Stimulated activated CD4-positive, alpha-beta T cell treated with anti-CD3 and anti-CD28 coated beads, Interleukin-12 subunit alpha, Interleukin-12 subunit beta, amount 100 ng/mL, for 4 hours (primary cell): ENCODE results near the gene WDR37.

ENCODE experiments used
- DNase-seq: peaks from one replicate; pipeline ENCODE4 v3.0.0-alpha.2; 2020

Gene WDR37

DNA sequence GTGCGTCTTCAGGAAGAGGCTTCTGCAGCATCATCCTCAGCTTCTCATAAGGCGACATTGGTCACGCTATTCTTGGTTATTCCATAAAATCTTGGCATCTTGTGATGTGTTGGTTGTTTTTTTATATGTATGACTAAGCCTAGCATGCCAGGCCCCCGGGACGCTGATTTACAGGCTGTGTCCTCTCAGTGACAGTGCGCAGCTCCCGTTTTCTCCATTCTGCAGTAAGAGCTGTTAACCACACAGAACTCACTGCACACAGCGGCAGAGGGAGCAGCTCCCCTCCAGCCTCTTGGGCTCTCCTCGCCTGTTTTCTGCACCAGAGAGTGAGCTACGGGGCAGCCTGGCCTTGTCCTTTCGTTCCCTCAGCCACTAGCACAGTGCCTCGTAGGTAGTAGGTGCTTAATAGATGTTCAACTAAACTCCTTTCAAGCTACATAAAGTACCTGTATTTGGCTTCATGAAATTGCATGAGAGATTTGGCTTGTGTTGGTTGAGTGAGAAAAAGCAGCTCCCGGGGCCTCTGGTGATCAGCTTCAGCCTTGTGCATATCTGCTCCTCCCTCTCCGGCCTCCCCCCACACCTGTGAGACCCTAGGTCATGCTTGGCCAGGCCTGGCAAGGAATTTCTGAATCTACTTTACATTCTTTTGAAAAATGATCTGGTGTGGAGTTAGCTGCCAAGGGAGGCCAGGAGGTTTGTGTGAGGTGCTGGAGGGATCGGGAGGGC lies 116.2 kb downstream of the WDR37 start:
- DNase-seq = no peak

DNA sequence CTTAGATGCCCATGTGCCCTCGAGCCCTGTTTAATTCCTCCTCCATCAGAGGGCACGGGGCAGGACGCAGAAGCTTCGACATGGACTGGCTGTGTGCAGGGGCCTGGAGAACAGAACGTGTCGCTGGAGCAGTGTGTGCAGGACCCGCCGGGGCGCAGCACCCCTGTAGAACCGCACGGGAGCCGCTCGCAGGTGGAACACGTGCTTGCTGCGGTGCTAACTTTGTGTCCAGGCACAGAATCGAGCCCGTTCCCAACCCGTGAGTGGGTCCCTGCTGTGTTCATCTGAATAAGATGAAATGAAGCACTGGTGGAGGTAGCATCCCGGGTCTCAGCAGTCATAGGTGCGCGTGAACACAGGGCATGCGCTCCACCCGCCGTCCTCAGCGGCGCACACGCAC lies 116.9 kb downstream of the WDR37 start:
- no peak for DNase-seq

DNA sequence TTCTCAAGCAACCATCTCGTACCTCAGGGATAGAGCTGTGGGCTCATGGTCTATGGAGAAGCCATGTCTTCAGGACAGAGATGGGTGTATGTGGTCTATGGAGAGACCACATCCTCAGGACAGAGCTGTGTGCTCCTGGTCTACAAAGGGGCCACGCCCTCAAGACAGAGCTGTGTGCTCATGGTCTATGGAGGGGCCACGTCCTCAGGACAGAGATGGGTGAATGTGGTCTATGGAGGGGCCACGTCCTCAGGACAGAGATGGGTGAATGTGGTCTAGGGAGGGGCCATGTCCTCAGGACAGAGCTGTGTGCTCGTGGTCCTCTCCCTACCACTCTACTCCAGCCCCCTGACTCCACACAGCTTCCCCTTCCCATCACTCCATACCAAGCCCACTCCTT lies 117.8 kb downstream of the WDR37 start:
- DNase-seq = no peak

DNA sequence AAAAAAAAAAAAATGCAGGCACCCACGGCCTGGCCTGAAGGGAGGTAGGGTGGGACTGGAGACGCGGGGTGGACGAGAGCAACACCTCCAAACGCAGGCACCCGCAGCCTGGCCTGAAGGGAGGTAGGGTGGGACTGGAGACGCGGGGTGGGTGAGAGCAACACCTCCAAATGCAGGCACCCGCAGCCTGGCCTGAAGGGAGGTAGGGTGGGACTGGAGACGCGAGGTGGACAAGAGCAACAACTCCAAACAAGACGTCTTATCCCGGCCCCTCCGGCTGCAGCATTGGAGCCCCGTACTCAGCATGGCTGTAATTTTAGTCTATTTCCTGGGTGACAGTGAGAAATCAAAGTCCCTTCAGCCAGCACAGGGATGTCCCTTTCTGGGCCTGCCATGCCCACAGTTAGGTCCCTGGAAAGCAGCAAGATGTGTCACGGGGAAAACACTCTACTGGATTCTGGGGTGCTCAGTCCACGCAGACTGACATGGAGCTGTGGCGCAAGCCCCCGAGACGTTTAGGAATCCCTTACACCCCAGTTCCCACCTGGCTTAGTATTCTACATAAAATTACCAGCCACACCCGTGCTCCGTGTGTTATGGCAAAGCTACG lies 119.9 kb downstream of the WDR37 start:
- DNase-seq = no peak

DNA sequence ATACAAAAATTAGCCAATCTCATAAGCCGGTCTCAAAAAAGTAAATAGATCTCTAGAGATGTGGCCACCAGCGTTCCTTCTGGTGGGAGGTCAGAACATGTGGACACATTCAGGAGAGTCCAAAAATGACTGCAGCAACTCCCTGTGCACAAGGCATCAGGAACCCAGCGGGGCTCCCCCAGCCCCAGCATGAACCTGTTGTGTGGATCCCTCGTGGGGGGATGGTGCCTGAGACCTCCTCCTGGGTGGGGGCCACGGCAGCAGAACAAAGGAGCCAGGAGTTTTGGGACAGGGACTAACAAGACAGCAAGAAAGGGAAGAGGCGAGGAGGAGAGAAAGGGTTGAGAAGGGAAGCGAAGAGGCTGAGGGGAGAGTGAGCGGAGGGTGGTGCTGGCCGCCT lies 121.8 kb downstream of the WDR37 start:
- DNase-seq = no peak

DNA sequence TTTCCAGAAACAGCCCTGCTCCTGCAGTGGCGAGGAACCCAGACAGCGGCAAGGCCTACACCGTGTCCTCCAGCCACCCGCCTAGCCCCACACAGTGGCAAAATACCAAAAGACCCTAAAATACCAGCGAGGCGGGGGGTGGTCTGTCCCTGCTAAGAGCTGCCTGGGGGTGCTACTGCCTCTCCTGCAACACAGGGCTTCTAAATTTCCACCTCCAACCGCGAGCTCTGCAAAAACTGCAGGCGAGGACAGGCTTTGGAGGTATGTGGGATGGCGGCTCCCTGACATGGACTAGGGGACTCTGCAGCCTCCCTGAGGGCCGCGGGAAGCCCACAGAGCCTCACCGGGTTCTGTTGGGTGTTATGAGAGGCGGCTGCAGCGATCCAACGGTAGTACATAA lies 122.3 kb downstream of the WDR37 start:
- no peak for DNase-seq

DNA sequence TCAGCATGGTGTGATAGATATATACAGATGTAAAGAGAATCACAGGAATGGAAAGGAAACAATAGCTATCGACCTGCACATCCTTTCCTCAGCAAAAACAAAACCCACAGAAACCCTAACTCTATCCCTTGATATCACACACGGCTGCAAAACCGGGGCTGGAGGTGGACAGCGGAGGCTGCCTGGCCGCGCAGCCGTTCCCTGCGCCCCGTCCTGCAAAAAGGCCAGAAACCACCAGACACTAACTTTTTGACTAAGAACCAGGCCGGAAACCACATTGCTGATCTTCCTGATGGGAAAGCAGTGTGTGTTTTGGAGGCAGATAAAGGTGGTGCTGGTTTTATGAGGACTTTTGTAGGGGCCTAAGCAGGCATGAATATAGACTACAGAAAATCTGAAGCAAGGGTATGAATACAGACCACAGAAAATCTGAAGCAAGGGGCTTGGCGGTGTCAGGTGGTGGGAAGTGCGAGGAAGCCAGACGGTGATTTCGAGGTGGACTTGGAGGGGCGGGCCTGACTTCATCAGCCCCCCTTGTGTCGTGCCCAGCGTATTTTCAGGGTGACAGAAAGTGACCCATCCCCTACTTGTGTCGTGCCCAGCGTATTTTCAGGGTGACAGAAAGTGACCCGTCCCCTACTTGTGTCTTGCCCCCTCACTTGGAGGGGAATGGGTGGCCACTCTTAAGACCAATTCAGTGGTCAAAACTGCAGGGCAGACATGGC lies 123.3 kb downstream of the WDR37 start:
- DNase-seq = no peak

DNA sequence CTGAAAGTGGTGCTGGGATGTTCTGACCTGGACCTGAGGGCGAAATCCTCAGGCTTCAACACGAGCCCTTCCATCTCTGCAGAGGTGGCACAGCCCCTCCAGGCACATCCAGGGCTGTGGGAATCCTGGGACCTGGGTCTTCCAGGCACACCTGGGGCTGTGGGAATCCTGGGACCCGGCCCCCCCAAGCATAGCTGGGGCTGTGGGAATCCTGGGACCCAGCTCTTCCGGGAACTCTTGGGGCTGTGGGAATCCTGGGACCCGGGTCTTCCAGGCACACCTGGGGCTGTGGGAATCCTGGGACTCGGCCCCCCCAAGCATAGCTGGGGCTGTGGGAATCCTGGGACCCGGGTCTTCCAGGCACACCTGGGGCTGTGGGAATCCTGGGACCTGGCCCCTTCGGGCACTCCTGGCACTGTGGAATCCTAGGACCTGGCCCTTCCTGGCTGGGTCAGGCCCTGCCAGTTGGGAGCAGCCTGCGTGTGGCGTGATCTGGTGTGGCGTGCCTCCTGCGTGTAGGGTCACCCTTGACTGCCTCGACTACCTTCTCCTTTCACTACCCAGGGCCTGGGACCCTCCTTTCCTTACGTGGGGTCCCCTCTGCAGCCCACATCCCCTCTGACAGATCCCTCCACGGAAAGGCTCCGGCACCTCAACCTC lies 124.0 kb downstream of the WDR37 start:
- DNase-seq = no peak

DNA sequence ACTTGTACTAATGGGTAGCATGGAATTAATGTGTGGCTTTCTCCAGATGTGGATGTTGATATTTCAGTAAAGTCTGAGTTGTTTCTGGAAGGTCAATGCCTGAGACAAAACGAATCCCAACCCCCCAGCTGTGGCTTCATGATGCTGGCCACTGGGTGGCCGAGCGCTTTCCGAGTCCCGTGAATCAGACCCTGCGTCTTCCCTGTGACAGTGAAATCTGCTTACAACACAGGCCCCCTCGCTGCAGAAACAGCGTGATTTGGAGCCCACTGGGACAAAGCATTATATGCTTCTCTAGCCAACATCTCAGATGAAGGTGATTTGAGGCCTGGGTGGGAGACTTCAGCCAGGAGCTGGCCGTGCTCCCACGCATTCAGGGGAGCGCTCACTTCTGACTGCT lies 124.7 kb downstream of the WDR37 start:
- no peak for DNase-seq
